GM19324 (cell line): ENCODE results near the gene ESR2.
"Not testable (repeated sequence)": the region's sequence is repeated elsewhere in the genome, so short reads cannot be mapped to it uniquely, and the experiment has no call there.

Experiments
- ATAC-seq: cut with Tn5 transposase; IDR thresholded peaks from one replicate; pipeline ENCODE4 v1.9.1; 2021; ENCODE audit warnings: mild to moderate bottlenecking, moderate library complexity; ENCODE audit not compliant: unreplicated experiment, low FRiP score

Gene ESR2

GRCh38 chr14:64201921-64202545 is 92.1 kb downstream of the ESR2 start:
- ATAC-seq, result no peak

DNA sequence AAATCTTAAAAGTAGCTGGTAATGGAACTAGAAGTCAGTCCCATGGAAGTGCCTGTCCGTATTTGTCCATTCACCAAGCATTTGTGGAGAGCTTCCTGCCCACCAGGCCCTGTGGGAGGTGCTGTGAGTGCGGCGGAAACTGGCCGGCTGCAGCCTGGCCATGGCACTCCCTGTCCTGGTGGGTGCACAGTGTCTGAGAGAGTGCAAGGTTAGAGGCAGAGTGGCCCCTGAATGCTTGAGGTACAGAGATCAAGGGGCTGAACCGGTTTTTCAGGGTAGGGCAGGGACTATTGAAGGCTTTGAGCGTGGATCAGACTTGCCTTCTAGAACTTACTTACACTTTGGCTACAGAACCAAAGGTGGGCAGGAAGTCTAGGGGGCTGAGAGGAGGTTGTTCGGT is 92.9 kb downstream of the ESR2 start:
- ATAC-seq, result no peak

DNA sequence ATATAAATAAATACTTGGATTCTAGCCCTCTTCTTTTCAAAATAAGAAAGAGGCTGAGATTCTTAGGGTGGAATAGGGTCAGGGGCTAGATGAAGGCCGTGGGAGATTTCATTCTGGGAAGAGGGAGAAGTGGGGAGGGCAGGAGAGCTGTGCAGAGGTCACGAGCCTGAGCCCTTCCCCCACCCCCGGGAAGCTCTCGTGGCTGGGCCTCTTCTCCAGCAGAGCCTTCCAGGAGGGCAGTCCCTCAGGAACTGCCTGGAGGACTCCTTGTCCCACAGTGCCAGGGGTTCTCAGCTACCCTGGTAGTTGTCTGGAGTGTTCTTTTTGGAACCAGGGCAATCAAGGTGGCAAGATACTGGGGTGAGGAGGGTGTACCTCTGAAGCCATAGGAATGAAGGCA is 94.0 kb downstream of the ESR2 start:
- no peak for ATAC-seq

DNA sequence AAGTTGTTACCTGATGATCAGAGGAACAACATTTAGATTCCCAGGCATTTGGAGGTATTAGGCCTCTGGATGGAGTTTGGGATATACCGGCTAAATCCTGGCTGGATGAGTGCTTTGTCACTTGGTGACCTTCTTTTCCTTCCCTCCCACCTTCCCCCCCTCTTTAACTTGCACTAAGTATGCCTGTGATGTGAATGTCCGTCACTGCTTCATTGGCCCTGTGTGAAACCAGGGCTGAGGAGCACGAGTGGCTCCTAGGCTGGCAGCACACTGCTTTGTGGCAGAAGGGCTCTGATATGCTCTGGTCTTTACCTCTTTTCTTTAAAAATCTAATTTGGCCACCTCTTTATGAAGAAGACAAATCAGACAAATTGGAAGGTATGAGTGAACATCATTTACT is 95.7 kb downstream of the ESR2 start:
- no peak for ATAC-seq

DNA sequence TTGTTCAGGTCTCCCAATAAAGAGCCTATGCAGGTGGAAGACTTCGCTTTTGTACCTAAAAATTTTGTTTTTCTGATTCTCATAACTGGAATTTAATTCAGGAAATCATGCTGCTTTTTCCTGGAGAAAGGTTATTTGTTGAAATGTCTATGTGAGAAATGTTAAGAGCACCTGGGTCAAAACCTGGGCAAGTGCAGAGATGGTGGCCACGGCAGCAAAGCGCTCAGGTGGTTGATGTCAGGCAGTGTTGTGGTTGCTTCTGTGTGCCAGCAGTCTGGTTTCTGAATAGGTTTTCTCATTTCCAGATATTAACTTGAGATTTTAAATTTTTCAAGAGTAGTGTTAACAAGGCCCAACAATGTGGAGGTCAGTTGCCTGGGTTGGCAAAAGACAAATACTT is 96.2 kb downstream of the ESR2 start:
- ATAC-seq, result no peak

GRCh38 chr14:64196814-64197411 is 97.3 kb downstream of the ESR2 start:
- no peak for ATAC-seq

GRCh38 chr14:64196056-64196455 is 98.1 kb downstream of the ESR2 start:
- ATAC-seq, result no peak

GRCh38 chr14:64195199-64195598 is 99.0 kb downstream of the ESR2 start:
- ATAC-seq, result no peak

DNA sequence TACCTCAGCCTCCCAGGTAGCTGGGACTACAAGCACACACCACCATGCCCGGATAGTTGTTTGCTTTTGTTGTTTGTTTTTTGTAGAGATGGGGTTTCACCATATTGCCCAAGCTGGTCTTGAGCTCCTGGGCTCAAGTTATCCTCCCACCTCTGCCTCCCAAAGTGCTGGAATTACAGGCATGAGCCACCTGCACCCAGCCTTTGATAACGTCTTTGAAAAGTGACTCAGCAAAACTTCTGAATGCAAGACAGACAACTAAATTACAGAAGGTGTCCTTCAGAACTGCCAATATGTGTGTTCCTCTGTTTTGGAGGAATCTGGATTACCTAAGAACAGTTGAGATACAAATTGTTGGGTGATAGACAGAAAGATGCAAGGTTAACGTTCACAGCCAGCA is 99.8 kb downstream of the ESR2 start:
- ATAC-seq, result no peak

GRCh38 chr14:64193821-64194220 is 100.3 kb downstream of the ESR2 start:
- no peak for ATAC-seq

GRCh38 chr14:64191756-64192155 is 102.4 kb downstream of the ESR2 start:
- no peak for ATAC-seq

- ATAC-seq, result no peak
Measured at GRCh38 chr14:64190974-64191502, 103.1 kb downstream of the ESR2 start.

- no peak for ATAC-seq
Measured at GRCh38 chr14:64187331-64187730, 106.8 kb downstream of the ESR2 start.

- no peak for ATAC-seq
Measured at GRCh38 chr14:64186231-64187129, 107.7 kb downstream of the ESR2 start.

DNA sequence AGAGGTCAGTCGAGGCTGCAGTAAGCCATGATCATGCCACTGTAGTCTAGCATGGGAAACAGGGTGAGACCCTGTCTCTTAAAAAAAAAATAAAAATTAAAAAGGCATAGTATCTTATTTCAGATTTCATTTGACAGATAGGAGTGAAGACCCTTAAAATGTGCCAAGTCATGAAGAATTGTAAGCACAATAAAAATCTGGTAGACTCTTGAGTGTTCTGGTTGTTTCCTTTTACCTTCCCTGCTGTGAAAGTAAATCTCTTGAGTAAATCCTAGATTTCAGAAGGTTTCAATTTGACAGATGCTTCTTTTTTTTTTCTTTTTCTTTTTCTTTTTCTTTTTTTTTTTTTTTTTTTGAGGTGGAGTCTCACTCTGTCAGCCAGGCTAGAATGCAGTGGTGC is 109.0 kb downstream of the ESR2 start:
- ATAC-seq, result no peak

GRCh38 chr14:64184103-64184729 is 110.0 kb downstream of the ESR2 start:
- no peak for ATAC-seq

DNA sequence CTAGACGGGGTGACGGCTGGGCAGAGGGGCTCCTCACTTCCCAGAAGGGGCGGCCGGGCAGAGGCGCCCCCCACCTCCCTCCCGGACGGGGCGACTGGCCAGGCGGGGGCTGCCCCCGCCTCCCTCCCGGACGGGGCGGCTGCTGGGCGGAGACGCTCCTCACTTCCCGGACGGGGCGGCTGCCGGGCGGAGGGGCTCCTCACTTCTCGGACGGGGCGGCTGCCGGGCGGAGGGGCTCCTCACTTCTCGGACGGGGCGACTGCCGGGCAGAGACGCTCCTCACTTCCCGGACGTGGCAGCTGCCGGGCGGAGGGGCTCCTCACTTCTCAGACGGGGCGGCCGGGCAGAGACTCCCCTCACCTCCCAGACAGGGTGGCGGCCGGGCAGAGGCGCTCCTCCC is 111.3 kb downstream of the ESR2 start:
- ATAC-seq, result not testable (repeated sequence)

- no peak for ATAC-seq
Measured at GRCh38 chr14:64178814-64179213, 115.4 kb downstream of the ESR2 start.

GRCh38 chr14:64176330-64176729 is 117.8 kb downstream of the ESR2 start:
- no peak for ATAC-seq

DNA sequence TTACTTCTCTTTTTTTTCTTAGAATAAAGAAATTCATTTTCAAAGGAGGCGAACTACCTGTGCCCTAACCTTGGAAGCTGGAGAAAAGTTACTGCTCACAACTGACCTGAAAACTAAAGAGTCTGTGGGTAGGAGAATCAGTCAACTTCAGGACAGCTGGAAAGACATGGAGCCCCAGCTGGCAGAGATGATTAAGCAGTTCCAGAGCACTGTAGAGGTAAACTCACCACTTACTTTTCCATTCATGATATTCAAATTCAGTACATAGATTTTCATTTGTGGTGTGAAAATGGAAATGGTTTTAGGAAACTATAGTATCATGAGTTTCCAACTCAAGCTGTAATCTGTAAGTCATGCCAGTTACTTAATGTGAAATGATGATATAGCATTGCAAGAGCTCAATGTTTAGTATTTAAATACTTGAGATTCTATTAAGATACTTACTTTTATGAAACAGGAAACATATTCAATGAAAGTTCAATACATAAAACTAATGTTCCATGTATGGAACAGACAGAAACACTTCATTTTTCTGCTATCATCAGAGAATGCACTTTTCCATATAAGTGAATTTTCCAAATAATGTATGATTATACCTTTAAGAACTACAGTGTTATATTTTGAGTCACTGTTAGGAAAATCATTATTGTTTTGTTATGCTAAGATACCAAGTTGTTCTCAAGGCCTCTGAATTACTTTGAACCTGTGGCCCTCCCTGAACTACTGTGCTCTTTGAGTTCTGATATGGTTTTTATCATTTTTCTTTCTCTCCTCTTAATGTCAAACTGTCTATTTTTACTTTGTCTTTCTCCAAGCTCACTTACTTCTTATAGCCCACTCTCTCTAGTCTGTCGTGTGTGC is 119.0 kb downstream of the ESR2 start:
- ATAC-seq, result no peak
